ENCODE measurements around the gene CIAPIN1. TPM values are rescaled to one million over a fixed set of nuclear protein-coding genes. Genes with fewer than 3 reads are reported as not detected.
"Not testable (repeated sequence)": the region's sequence is repeated elsewhere in the genome, so short reads cannot be mapped to it uniquely, and the experiment has no call there.

Gene CIAPIN1
- total RNA-seq, 2 experiments from 2014 or later, result 71.6 to 74.0 TPM

DNA sequence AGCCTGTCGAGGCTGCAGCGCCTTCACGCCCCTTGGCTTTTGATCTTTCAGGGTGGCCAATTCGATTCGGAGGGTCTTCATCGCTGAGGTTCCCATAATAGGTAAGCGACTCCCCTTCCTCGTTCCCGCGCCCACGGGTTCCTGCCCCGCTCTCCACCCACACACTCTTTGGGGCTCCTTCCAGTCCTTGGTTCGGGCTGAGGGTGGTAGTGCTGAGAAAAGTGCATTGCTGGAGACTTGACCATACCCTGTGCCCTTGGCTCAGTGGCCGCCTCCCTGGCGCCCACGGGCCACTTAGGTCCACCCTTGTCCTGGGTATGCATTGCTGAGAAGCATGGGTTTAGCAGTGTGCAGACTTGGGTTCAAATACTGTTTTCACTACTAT lies 15.8 kb upstream of the CIAPIN1 start:
- ChIA-PET POLR2A (interaction anchor here (0.7 to 3.0 kb wide), 3 partner anchors 16 to 532 kb away, joined by 3 to 13 read pairs (median 5); partner anchors contain the start of genes CIAPIN1 and COQ9), CTCF (interaction anchor here (0.6 to 4.8 kb wide), 9 partner anchors 11 to 230 kb away, joined by 3 to 28 read pairs (median 4); partner anchors contain the start of genes CIAPIN1 and COQ9)

DNA sequence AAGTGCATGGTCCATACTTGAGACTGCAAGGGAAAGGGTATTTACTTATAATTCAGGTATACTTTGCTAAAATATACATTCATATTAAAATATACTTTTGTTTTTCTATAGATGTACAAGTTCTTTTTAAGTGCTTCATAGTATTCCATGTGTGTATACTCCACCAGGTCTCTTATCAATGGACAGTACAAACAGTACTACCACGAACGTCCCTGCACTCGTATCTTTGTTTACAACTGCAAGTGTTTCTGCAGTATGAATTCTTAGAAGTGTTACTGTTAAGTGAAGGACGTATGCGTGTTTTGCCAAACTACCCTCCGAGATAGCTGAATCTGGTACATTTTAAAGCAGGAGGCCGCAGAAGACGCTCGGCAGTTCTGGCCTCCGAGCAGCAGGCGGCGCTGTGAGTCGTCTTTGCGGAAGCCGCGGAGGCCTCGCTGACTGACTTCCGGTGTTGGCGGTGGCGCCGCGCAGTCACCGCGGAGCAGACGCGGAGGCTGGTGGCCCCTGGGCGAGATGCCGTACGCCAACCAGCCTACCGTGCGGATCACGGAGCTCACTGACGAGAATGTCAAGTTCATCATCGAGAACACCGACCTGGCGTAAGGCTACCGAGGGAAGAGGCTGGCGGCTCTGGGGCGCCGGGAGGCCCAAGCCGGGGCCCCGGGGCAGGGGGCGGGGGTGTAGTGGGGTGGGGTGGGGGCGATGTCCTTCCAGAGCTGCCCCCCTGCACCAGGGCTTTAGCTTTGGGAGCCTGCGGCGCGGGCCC lies 15.2 kb upstream of the CIAPIN1 start, which contains the start of gene POLR2C:
Gene POLR2C, plus strand, starts transcription at position 471 of the 769 bp plus-strand sequence. Its CDS starts 46 bp downstream, at position 517.
- CTCF ChIA-PET, result interaction anchor here (0.6 to 4.8 kb wide), 14 partner anchors 9 to 230 kb away, joined by 3 to 28 read pairs (median 4); partner anchors contain the start of genes CIAPIN1 and COQ9
- POLR2A ChIA-PET, result interaction anchor here (0.7 to 3.0 kb wide), 4 partner anchors 11 to 531 kb away, joined by 3 to 13 read pairs (median 4); partner anchors contain the start of genes CIAPIN1 and COQ9

DNA sequence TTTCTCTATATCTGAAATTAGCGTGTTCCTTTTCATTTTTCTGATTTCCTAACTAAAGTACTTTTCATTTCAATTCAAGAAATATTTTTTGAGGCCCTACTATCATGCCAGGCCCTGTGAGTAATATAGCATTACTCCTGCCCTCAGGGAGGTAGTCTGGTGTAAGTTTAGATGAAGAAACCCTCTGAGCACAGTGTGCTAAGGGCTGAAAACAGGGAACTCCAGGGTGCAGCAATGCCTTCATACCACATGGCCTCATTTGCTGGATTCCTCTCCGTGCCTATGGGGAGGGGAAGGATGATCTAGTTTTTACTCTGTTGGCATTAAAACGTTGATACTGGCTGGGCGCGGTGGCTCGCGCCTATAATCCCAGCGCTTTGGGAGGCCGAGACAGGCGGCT lies 4.8 kb upstream of the CIAPIN1 start:
- ChIA-PET CTCF (interaction anchor here (1.1 kb wide), 1 partner anchor 10 kb away, joined by 3 read pairs; the partner anchor contains the start of gene POLR2C), POLR2A (no interaction called here)

DNA sequence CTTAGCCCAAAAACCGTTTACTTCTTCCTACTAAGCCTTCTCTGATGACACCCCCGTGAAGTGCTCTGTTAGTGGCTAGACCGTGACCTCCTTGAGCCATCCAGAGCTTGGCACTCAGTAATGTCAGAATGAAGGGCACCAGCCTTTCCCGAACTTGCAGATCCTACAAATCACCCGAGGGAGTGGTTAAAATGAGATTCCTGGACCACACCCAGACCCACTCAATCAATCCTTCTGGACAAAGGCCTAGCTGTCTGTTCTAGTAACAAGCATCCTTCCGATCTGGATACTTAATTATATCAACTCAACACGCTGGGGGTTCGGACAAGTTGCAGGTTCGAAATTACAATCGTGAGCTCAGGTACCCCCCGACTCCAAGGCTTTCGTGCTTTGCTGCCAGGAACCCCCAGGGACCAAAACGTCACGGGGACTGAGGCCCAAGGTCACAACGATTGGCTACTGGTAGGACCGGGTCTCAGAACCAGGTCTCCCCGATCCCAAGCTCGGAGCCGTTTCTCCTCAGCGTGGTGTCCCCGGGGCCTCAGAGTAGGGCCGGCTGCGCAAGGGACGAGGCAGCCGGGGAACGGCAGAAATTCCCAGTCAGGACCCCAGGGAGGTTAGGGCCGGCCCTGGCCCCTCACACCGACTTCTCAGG lies 527 bp downstream of the CIAPIN1 start:
- POLR2A ChIA-PET, result interaction anchor here (1.0 to 1.7 kb wide), 3 partner anchors 15 to 39 kb away, joined by 3 to 13 read pairs (median 5); partner anchors contain the start of genes DOK4 and POLR2C
- CTCF ChIA-PET, result interaction anchor here (1.2 to 4.3 kb wide), 6 partner anchors 11 to 150 kb away, joined by 4 to 28 read pairs (median 8); partner anchors contain the start of gene POLR2C

DNA sequence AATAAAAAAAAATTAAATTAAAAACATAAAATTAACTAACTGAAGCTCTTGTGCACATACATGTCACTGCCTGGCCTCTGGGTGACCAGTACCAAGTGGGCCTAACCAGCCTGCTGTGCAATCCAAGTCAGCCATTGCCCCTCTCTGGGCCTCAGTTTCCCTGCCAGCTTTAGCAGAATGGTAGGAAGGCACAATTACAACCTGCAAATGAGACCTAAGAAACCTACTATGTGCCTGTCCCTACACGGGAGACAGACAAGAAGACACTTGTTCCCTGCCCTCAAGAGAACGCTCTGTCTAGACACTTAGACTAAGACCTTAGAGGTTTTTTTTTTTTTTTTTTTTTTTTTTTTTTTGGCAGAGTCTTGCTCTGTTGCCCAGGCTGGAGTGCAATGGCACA lies 1.7 kb downstream of the CIAPIN1 start:
- ChIA-PET POLR2A (no interaction called here), CTCF (interaction anchor here (1.7 to 2.7 kb wide), 3 partner anchors 29 to 145 kb away, joined by 4 to 14 read pairs (median 9); no protein-coding TSS in a partner anchor)

DNA sequence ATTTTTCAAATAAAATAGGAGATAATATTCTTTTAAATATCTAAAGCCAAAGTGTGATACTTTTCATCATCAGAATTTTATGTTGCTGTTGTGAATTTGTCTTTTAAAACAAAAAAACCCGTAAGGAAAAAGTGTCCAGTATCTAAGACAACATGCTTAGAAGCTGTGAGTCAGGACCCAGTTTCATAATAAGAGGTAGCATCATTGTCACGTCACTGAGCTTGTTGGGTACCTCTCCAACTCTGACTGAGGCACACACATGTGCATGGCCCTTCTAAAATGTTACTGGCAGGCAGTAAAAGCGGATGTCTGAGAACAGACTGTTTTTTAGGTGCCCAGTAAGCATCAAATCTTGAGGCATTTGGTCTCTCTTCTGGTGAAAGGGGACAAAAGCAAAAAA lies 2.5 kb downstream of the CIAPIN1 start:
- CTCF ChIA-PET, result interaction anchor here (1.7 kb wide), 1 partner anchor 28 kb away, joined by 4 read pairs; no protein-coding TSS in a partner anchor
- POLR2A ChIA-PET, result no interaction called here

DNA sequence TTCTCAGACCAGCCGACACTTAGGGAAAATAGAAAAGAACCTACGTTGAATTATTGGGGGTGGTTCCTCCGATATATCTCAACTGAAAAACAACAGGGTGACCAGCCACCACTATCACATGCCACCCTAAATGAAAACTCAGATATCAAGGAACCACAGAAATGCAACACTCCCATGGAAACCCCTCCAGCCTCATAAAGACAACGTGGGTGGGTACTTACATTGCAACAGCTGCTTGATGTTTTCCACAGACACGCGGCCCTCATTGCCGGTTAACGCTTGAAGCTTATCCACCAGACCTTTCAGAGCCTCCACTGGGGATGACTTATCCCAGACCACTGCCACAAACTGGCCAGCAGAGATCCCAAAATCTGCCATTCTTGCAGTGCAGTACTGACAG lies 6.6 kb downstream of the CIAPIN1 start:
- CTCF ChIA-PET, POLR2A ChIA-PET: not testable (repeated sequence)

DNA sequence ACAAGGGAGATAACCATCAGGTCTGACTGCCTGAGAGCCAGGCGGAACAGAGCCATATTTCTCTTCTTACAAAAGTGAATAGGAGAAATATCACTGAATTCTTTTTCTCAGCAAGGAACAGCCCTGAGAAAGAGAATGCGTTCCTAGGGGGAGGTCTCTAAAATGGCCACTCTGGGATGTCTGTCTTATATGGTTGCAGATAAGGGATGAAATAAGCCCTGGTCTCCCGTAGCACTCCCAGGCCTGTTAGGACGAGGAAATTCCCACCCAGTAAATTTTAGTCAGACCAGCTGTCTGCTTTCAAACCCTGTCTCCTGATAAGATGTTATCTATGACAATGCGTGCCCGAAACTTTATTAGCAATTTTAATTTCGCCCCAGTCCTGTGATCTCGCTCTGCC lies 7.2 kb downstream of the CIAPIN1 start:
- CTCF ChIA-PET, POLR2A ChIA-PET: not testable (repeated sequence)

DNA sequence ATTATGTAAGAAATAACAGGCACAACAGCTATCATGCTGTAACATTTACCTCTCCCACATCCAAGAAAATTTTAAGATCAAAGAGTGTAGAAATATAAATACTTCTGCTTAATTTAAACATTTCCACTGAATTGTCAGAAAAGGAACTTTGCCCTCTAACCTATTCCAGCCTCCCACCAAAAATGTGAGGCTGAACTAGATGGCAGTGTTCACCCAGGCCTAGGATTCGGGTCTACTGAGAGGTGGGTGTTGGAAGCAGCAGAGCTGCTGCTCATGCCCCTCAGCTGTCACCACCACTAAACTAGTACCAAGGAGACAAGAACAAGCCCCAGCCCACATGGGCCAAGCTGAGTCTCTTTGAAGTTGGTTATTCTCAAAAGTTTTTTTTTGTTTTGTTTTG lies 11.3 kb downstream of the CIAPIN1 start:
- ChIA-PET POLR2A (interaction anchor here (0.7 kb wide), 1 partner anchor 9 kb away, joined by 3 read pairs; no protein-coding TSS in a partner anchor), CTCF (no interaction called here)

DNA sequence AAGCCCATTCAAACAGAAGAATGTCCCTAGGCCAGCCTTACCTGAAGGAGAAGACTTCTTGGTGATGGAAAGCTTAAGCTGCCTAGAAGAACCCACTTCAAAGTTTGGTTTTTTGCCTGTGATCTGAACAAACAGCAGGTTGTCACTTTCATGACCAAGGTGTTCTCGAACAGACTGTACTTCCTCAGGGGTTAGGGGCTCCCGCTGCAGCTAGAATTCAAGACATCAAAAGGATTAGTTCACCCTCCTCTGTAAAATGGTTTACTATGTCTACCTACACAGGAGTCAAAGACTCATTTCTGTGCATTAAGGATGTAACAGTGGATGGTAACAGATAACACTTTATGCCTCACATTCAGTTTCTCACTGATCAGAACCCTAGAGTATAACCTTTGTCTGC lies 13.2 kb downstream of the CIAPIN1 start:
- ChIA-PET POLR2A (no interaction called here), CTCF (interaction anchor here (1.1 kb wide), 1 partner anchor 29 kb away, joined by 3 read pairs; the partner anchor contains the start of gene POLR2C)

DNA sequence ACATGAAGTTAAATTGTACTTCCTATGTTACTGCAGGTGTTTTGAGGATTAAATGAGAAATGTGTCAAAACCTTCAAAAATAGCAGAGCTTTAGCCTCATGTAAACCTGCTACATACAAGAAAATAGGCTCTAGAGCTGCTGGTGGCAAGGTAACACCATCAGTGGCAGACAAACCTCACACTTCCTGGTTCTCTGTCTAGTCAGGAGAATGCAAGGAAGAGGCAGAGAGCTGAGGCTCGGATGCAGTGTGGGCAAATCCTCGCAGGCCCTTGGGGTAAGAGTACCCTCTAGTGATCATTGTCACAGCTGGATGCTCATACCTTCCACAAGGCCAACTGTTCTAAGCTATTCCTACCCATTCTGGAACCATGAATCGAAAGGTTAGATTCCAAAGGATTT lies 14.2 kb downstream of the CIAPIN1 start:
- POLR2A ChIA-PET, result no interaction called here
- CTCF ChIA-PET, result interaction anchor here (1.1 kb wide), 1 partner anchor 30 kb away, joined by 3 read pairs; the partner anchor contains the start of gene POLR2C

DNA sequence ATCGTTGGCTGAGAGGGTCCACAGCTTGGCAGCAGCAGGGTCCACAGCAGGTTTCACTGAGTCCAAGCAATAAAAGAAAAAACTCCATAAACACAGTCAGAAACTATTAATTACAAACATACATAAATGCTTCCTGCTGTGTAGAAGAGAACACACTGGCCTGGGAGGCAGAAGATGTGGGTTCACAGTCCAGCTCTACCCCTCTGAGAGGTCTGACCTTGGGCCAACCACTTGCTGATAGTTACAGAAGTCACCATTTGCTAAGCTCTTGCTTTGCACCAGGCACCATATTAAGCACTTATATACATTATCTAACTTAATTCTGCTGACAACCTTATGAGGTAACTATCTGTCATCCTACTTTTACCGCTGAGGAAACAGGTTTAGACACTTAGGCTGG lies 14.7 kb downstream of the CIAPIN1 start:
- ChIA-PET CTCF (interaction anchor here (1.1 kb wide), 1 partner anchor 111 kb away, joined by 3 read pairs; no protein-coding TSS in a partner anchor), POLR2A (no interaction called here)

DNA sequence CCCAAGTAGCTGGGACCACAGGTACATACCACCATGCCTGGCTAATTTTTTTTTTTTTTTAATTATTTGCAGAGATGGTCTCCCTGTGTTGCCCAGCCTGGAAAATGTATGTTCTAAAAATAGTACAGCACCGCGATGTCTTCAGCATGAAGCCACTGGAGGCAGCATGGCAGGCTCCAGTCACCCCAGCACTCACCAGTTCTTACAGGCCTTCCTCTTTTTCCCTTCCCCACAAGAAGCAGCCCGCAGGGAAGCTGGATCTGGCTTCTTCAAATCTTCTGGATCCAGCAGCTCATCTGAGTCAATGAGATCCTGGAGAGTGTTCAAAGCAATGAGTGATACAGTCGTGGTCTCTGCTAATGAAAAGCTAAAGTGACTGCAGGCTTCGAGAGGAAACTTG lies 16.2 kb downstream of the CIAPIN1 start:
- POLR2A ChIA-PET, result no interaction called here

DNA sequence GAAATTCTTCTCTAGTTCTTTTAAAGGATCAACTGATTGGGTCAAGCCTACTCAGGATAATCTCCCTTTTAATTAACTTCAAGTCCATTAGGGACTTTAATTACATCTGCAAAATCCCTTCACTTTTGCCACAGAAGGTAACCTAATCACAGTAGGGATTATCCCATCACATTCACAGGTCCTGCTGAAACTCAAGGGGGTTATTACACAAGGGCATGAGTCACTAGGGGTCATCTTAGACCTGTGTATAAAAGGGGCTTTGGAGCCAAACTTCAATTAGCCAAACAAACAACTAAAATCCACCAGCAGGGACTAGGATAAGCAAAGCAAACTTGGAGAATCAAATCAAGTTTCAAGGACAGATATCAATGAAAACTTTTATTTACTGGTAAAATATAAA lies 19.4 kb downstream of the CIAPIN1 start:
- ChIA-PET POLR2A (no interaction called here), CTCF (no interaction called here)

More for the DNA sequence above, 16.2 kb downstream of the CIAPIN1 start:
- CTCF ChIA-PET, result interaction anchor here (1.1 kb wide), 1 partner anchor 14 kb away, joined by 4 read pairs; no protein-coding TSS in a partner anchor

DNA sequence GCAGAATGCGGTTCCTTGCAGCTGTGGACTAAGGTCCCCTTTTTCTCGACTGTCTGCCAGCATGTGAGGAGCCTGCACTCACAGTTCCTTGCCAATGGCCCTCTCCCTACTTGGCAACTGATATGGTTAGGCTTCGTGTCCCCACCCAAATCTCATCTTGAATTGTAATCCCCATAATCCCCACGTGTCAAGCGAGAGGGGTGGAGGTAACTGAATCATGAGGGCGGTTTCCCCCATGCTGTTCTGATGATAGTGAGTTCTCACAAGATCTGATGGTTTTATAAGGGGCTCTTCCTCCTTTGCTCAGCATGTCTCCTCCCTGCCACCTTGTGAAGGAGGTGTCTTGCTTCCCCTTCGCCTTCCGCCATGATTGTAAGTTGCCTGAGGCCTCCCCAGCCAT lies 19.9 kb downstream of the CIAPIN1 start:
- ChIA-PET CTCF (no interaction called here), POLR2A (no interaction called here)

DNA sequence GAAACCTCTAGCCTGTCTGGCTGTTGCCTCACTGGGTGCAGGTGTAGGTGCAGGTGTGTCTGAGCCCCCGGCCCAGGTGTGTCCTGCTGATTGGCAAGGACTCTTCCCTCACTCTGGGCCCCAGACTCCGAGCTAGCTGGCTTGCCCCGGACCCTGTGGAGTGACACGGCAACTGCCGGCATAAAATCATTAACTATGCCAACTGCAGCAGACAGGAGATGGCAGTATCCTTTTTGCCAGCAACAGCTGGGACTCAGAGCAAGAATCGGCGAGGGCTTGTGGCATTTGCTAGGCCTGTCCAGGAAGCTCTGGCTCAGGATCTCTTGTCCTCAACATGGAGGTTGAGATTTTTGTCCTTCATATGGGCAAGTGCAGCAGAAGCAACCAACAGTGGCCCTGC lies 20.8 kb downstream of the CIAPIN1 start:
- POLR2A ChIA-PET, result interaction anchor here (0.7 kb wide), 1 partner anchor 9 kb away, joined by 3 read pairs; no protein-coding TSS in a partner anchor
- CTCF ChIA-PET, result interaction anchor here (1.7 kb wide), 1 partner anchor 10 kb away, joined by 6 read pairs; no protein-coding TSS in a partner anchor

DNA sequence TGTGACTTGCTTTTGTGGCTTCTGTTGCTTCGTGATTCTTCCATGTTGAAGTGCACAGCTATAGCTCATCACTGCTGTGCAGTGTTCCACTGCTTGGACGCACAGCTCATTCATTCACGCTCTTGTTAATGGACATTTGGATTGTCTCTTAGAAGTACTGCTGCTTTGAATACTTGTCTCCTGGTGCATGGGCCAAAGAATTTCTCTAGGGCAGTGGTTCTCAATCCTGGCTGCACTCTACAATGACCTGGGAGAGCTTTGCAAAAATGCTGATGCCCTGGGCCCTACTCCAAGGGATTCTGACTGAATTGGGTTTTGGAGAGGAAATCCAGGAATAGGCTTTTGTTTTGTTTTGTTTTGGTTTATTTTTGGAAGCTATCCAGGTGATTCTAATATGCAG lies 22.6 kb downstream of the CIAPIN1 start:
- POLR2A ChIA-PET, result no interaction called here
- CTCF ChIA-PET, result interaction anchor here (1.2 to 1.3 kb wide), 2 partner anchors 8 to 25 kb away, joined by 3 read pairs; no protein-coding TSS in a partner anchor

DNA sequence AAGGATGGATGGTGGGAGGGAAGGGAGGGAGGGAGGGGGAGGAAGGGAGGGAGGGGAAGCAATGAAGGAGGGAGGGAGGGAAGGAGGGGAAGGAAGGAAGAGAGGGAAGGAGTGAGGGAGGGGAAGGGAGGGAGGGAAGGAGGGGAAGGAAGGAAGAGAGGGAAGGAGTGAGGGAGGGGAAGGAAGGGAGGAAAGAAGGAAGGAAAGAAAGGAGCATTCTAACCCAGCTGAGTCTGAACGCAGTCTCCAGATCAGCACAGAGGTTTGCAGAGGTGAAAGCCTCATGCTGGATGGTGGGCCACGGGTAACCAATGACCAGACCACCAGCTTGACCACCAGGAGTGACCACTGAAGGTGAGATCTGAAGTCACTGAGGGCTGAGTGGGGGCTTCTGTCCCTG lies 24.0 kb downstream of the CIAPIN1 start:
- CTCF ChIA-PET, result no interaction called here
- POLR2A ChIA-PET, result no interaction called here
